Calu3 (cell line): ENCODE measurements around the gene FHAD1. TPM values are rescaled to one million over a fixed set of nuclear protein-coding genes. Genes with fewer than 3 reads are reported as not detected.

Experiments used
- BruUV-seq: library from RNA; stranded (reverse); fragments of 400-500 nt; replicated peaks from 2 replicates; lab custom pipeline; 2021; lab: Mats Ljungman, UMichigan
- CTCF ChIA-PET: fragments of 300-600 bp; sonication (Branson Sonifier 250); formaldehyde crosslinking; loops from one replicate; lab custom pipeline; 2022; ENCODE audit warnings: antibody characterized with exemption; lab: Charles Lee
- DNase-seq: peaks from one replicate; pipeline ENCODE4 v3.0.0; 2022
- H3K27ac Mint-ChIP-seq: one replicate; pipeline ENCODE4 v1.8.0; 2022; ENCODE audit warnings: mixed read lengths; ENCODE audit not compliant: unreplicated experiment
- H3K27me3 Mint-ChIP-seq: one replicate; pipeline ENCODE4 v1.8.0; 2022; ENCODE audit warnings: mixed read lengths; ENCODE audit not compliant: unreplicated experiment
- H3K36me3 Mint-ChIP-seq: one replicate; pipeline ENCODE4 v1.8.0; 2022; ENCODE audit warnings: mild to moderate bottlenecking, moderate library complexity, mixed read lengths; ENCODE audit not compliant: insufficient read depth, unreplicated experiment
- H3K4me1 Mint-ChIP-seq: one replicate; pipeline ENCODE4 v1.8.0; 2022; ENCODE audit warnings: mild to moderate bottlenecking, low read depth, mixed read lengths; ENCODE audit not compliant: unreplicated experiment
- H3K4me3 Mint-ChIP-seq: one replicate; pipeline ENCODE4 v1.8.0; 2022; ENCODE audit warnings: mild to moderate bottlenecking, low read depth, moderate library complexity, mixed read lengths; ENCODE audit not compliant: unreplicated experiment
- H3K9me3 Mint-ChIP-seq: one replicate; pipeline ENCODE4 v1.8.0; 2022; ENCODE audit warnings: low read depth, mixed read lengths; ENCODE audit not compliant: unreplicated experiment
- intact Hi-C: fragments of 100-400 bp; cut with micrococcal nuclease; formaldehyde crosslinking; loops from one replicate; pipeline ENCODE4 v1.10.0; 2022; ENCODE audit not compliant: unreplicated experiment
- total RNA-seq: library from RNA; stranded (reverse); gene quantifications from 2 replicates; pipeline ENCODE4 v1.2.3, GENCODE V29; 2022
- TF ChIP-seq, protein P1 (sequence below): fragments of 200-600 bp; IDR thresholded peaks from one replicate; pipeline ENCODE4 v1.8.0; 2022; ENCODE audit warnings: antibody characterized with exemption; ENCODE audit not compliant: unreplicated experiment

FHAD1 gene
- total RNA-seq, 1 experiment from 2014 or later: 2.7 TPM

DNA sequence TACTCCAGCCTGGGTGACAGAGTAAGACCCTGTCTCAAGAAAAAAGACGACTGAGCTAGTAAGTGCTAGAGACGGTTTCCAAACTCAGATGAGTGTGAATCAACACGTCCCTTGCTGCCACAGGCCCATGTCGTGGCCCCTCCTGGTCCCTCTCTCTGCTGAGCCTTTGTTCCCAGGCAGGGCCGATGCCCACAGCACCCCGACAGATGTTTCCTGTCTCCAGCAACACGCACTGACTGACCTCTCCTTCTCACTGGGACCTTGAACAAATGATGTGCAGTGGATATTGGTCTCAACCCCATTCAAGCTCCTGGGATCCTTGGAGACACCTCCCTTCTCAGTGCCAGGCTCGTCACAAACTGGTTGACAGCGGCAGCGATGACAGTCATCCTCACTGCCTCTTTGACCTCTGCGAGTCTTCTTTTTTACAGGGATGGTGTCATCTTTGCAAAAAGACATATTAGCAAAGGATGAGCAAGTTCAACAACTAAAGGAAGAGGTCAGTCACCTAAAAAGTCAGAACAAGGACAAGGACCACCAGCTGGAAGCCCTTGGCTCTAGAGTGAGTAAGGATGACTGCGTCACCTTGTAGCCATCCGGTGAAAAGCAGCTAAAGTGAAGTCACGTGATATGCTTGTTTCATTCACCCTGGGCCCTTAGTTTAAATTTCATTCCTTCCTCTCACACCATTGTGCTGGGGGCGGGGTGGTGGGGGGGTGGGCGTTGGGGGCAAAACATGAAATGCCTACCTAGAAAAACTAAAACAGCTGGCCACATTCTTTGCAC is 65.8 kb downstream of the FHAD1 start:
- Mint-ChIP-seq H3K36me3 (no peaks in the 10 kb centered on the region), H3K9me3 (no peaks in the 10 kb centered on the region), H3K4me1 (no peaks in the 10 kb centered on the region), H3K4me3 (no peak overlapping the region), H3K27me3 (no peaks in the 10 kb centered on the region), H3K27ac (no peak overlapping the region)
- intact Hi-C loops: no loop called here
- CTCF ChIA-PET: interaction anchor here (1.0 kb wide), 1 partner anchor 10 kb away, joined by 3 read pairs; no protein-coding TSS in a partner anchor
- BruUV-seq: no TSS peak
- TF ChIP-seq, protein P1, sequence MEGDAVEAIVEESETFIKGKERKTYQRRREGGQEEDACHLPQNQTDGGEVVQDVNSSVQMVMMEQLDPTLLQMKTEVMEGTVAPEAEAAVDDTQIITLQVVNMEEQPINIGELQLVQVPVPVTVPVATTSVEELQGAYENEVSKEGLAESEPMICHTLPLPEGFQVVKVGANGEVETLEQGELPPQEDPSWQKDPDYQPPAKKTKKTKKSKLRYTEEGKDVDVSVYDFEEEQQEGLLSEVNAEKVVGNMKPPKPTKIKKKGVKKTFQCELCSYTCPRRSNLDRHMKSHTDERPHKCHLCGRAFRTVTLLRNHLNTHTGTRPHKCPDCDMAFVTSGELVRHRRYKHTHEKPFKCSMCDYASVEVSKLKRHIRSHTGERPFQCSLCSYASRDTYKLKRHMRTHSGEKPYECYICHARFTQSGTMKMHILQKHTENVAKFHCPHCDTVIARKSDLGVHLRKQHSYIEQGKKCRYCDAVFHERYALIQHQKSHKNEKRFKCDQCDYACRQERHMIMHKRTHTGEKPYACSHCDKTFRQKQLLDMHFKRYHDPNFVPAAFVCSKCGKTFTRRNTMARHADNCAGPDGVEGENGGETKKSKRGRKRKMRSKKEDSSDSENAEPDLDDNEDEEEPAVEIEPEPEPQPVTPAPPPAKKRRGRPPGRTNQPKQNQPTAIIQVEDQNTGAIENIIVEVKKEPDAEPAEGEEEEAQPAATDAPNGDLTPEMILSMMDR: no peak
- no peak for DNase-seq

DNA sequence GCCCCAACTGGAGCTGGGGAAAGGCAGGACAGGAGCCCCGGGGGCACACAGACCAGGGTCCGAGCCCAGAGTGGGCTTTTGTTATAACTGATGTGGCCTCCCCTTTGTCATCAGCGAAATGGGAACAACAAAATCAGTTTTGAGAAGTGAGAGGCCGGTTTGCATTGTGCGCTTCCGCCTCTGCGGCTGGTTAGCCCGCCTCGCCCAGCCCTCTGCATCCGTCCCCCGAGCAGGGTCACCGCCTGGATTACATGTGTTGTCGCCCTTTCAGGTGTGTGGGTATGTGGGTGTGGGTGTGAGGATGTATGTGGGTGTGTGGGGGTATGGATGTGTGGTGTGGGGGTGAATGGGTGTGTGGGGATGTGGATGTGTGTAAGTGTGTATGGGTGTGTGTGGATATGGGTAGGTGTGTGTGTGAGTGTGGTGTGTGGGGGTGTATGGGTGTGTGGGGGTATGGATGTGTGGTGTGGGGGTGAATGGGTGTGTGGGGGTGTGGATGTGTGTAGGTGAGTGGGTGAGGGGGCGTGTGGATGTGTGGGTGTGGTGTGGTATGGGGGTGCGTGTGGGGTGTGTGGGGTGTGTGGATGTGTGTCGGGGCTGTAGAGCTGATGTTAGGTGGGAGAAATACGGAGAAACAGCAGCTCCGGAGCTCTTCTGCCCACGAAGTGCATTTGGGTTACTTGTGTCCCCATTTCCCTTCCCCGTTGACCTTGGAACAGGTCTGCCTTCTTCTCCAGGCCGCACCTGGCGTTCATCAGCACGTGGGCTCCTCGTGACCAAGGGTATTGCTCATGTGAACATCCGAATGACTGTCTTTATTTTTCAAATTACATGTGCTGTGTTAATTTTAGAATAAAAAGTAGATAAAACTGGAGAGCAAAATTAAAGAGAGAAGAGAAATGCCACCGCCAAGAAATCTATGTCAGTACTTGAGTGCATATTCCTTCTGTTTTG is 67.6 kb downstream of the FHAD1 start:
- CTCF ChIA-PET: interaction anchor here (0.6 kb wide), 1 partner anchor 18 kb away, joined by 4 read pairs; no protein-coding TSS in a partner anchor
- no peaks in the 10 kb centered on the region for H3K27me3 Mint-ChIP-seq
- no peak for DNase-seq
- TF ChIP-seq, protein P1: no peak
- H3K36me3 Mint-ChIP-seq: no peaks in the 10 kb centered on the region
- no peaks in the 10 kb centered on the region for H3K9me3 Mint-ChIP-seq
- no TSS peak for BruUV-seq
- H3K27ac Mint-ChIP-seq: no peak overlapping the region
- no peak overlapping the region for H3K4me3 Mint-ChIP-seq
- intact Hi-C loops: no loop called here
- H3K4me1 Mint-ChIP-seq: no peaks in the 10 kb centered on the region

DNA sequence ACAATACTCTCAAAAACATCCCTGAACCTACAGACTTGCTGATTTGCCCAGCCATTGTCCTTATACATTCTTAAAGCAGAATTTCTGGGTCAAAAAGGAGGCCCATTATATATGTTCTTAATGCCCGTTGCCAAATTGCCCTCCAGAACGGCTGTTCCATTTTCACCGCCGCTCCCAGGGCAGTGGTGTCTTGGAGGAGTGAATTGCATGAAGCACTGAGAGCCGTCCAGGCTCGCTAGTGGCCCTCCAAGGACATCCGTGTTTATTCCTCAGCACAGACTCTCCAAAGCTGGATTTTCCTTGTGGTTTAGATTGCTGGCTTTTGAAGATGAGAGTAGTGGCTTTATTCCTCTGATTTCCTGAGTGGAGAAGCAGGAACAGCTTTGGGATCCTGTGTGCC is 68.8 kb downstream of the FHAD1 start:
- no peak overlapping the region for H3K27ac Mint-ChIP-seq
- no TSS peak for BruUV-seq

DNA sequence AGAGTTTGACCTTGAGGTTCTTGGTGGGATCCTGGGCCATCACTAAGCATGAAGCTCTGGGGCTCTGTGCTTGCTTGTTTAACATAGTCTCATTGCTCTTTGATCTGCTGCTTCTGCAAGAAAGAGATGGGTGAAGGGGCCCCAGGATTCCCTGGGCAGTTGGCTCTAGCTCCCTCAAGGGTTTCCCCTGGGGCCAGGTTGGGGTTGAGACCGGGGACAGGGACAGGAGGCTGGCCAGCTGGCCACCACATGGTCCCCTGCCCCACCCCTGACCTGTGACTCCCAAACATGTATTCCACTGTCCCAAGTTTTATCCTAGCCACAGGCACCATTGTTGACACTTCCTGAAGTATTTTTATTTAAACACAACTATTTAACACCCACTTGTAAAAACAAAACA is 69.5 kb downstream of the FHAD1 start:
- H3K4me3 Mint-ChIP-seq: no peak overlapping the region
- no TSS peak for BruUV-seq
- intact Hi-C loops: no loop called here
- no peaks in the 10 kb centered on the region for H3K4me1 Mint-ChIP-seq
- no peaks in the 10 kb centered on the region for H3K27me3 Mint-ChIP-seq
- TF ChIP-seq, protein P1: no peak
- no peak for DNase-seq
- H3K9me3 Mint-ChIP-seq: no peaks in the 10 kb centered on the region
- no peaks in the 10 kb centered on the region for H3K36me3 Mint-ChIP-seq
- CTCF ChIA-PET: interaction anchor here (0.6 kb wide), 1 partner anchor 250 kb away, joined by 3 read pairs; no protein-coding TSS in a partner anchor
- H3K27ac Mint-ChIP-seq: no peak overlapping the region

More for the DNA sequence above, 68.8 kb downstream of the FHAD1 start:
- TF ChIP-seq, protein P1: no peak
- DNase-seq: no peak
- no peak overlapping the region for H3K4me3 Mint-ChIP-seq
- no peaks in the 10 kb centered on the region for H3K9me3 Mint-ChIP-seq
- intact Hi-C loops: no loop called here
- CTCF ChIA-PET: interaction anchor here (0.7 kb wide), 1 partner anchor 116 kb away, joined by 5 read pairs; no protein-coding TSS in a partner anchor
- H3K36me3 Mint-ChIP-seq: no peaks in the 10 kb centered on the region
- H3K27me3 Mint-ChIP-seq: no peaks in the 10 kb centered on the region
- H3K4me1 Mint-ChIP-seq: no peaks in the 10 kb centered on the region
